ENCODE results near the gene CREB3L1. TPM values are rescaled to one million over a fixed set of nuclear protein-coding genes. Genes with fewer than 3 reads are reported as not detected.

The CREB3L1 gene
- polyA plus RNA-seq, 3 donors = 11.7 to 18.9 (median 16.6) TPM

GRCh38 chr11:46347637-46348311, 70.3 kb downstream of the CREB3L1 start:
- DNase-seq (ENCODE audit: extremely low read depth in 1 of 11, low read depth in 9 of 11, low spot score in 4 of 11) = no peak

GRCh38 chr11:46348566-46349401, 71.3 kb downstream of the CREB3L1 start:
- DNase-seq (ENCODE audit: extremely low read depth in 1 of 11, low read depth in 9 of 11, low spot score in 4 of 11) = no peak

DNA sequence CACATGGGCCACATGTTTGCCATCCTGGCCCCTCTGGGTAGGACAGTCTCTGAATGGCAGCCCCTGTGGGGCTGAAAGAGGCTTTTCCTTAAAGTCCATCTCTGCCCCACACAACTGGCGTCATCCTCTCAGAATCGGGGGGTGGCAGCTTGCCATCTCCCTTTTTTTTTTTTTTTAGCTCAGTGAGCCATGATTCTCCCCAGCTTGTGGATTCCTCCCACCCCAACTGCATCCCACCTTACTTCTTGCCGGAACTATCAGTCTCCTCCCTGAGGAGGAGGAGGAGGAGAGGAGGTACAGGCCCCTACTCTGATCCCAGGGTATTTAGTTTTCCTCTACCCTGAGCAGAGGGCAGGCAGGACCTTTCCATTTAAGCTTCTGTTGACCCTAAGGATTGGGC, 73.2 kb downstream of the CREB3L1 start:
- no peak for DNase-seq (ENCODE audit: extremely low read depth in 1 of 11, low read depth in 9 of 11, low spot score in 4 of 11)

- DNase-seq (ENCODE audit: extremely low read depth in 1 of 11, low read depth in 9 of 11, low spot score in 4 of 11) = no peak
Measured at GRCh38 chr11:46351148-46351547, 73.7 kb downstream of the CREB3L1 start.

DNA sequence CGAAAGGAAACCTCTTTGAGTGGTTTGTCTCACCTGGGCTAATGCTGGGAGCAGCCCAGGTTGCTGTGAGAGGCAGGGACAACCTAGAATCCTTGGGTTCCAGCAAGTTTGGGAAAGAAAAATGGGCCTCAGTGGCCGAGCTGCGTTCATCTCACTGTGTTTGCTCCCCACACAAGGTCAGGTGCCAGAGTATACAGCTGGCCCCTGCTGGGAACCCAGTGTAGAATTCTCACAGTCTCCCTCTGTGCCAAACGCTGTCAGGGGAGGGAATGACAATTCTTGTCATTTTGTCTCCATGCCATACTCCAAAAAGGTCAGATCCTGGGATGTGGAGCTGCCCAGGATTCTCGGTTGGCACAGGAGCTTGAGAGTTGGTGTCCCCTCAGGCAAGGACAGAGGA, 74.1 kb downstream of the CREB3L1 start:
- no peak for DNase-seq (ENCODE audit: extremely low read depth in 1 of 11, low read depth in 9 of 11, low spot score in 4 of 11)

DNA sequence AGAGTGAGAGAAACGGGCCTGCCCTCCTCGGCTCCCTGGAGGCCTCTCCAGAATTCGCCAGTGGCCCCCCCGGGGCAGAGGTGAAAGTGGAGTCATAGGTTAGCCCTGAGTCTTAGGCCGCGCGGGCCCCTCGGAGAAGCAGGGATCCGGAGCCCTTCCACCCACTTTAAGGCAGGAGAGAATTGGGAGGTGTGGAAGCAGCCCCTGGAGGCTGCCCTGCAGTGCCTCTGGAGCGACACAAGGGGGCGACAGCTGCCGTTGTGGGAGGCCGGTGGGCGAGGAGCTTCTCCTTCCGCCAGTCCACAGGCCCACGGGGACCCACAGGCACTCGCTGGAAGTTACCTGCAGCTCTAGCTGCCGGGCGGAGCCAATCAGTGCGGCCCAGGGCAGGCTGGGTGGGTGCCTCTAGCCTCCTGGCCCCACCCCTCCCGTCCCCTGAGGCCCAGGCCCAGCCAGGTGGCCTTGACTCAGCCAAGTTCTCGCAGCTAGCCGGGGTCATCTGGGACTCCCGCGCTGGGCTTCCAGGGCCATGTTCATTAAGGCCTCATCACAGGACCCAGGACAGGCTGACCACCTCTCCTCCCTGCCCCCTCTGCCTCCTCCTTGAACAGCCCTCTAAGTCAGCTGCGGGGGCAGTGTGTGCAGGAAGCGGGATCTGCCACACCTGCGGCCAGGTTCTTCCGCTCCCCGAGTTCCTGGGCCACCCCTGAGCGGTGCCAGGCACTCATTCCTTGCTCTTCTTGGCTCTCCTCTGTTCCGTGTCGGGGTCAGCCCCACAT, 74.8 kb downstream of the CREB3L1 start:
- no peak for DNase-seq (ENCODE audit: extremely low read depth in 1 of 11, low read depth in 9 of 11, low spot score in 4 of 11)

DNA sequence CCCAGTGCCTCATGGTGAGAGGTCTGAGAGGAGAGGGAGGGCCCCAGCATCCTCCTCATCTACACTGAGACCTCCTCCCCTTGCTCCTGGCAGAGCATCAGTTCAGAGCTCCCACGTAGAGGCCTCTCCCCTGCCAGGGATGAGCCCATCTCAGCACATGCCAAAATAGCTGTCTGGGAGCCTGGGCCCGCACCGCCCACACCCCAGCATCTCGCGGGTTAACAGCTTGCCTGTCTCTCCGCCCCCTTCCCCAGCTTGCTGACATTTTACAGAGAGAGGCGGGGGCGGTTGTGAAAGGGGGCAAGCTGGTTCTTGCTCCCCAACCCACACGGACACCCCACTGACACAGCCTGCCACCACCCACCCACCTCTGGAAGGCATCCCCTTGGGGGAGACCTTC, 76.2 kb downstream of the CREB3L1 start:
- no peak for DNase-seq (ENCODE audit: extremely low read depth in 1 of 11, low read depth in 9 of 11, low spot score in 4 of 11)

DNA sequence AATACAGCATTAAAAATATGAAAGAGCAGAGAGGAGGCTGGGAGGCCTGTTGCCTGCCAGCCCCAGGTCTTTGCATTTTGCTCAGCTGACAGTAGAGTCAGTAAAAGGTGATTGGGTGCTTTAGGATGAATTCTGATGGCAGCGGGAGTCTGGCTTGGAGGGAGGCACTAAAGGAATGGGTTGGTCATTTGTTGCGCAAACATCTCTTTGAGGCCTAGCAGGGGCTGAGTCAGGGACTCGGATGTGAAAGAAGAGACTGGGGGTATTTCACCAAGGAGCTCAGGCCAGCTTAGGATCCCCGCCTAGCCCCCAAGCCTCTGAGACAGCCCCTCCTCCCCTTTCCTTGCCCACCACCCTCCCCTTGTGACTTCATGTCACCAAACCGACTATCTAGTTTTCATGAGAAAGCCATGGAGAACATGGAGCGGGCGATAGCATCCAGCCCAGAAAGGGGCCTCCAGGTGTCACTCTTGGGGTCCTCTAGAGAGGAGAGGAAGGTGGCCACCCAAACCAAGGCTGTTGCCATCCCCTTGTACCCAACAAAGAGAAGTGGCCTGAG, 79.5 kb downstream of the CREB3L1 start:
- DNase-seq (ENCODE audit: extremely low read depth in 1 of 11, low read depth in 9 of 11, low spot score in 4 of 11) = no peak

- no peak for DNase-seq (ENCODE audit: extremely low read depth in 1 of 11, low read depth in 9 of 11, low spot score in 4 of 11)
Measured at GRCh38 chr11:46357483-46357936, 80.0 kb downstream of the CREB3L1 start.

- DNase-seq (ENCODE audit: extremely low read depth in 1 of 11, low read depth in 9 of 11, low spot score in 4 of 11) = no peak
Measured at GRCh38 chr11:46359953-46360352, 82.5 kb downstream of the CREB3L1 start.

DNA sequence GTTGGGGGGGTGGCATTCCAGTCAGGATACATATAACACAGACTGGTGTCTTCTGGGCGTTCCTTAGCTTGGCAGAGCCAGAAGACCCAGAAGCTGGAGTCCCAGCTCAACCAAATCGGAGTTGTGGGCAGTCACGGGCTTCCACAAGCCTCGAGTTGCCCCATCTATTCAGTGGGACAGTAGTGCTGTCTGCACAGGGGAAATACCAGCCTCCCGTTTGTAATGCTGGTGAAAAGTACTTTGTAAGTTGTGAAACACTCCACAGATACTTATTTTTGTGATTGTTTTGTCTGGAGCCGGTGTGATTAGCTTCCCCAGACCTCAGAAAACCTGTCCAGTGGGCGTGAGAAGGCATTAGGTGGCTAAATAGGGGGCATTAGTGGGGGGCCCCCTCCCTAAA, 83.4 kb downstream of the CREB3L1 start:
- no peak for DNase-seq (ENCODE audit: extremely low read depth in 1 of 11, low read depth in 9 of 11, low spot score in 4 of 11)

DNA sequence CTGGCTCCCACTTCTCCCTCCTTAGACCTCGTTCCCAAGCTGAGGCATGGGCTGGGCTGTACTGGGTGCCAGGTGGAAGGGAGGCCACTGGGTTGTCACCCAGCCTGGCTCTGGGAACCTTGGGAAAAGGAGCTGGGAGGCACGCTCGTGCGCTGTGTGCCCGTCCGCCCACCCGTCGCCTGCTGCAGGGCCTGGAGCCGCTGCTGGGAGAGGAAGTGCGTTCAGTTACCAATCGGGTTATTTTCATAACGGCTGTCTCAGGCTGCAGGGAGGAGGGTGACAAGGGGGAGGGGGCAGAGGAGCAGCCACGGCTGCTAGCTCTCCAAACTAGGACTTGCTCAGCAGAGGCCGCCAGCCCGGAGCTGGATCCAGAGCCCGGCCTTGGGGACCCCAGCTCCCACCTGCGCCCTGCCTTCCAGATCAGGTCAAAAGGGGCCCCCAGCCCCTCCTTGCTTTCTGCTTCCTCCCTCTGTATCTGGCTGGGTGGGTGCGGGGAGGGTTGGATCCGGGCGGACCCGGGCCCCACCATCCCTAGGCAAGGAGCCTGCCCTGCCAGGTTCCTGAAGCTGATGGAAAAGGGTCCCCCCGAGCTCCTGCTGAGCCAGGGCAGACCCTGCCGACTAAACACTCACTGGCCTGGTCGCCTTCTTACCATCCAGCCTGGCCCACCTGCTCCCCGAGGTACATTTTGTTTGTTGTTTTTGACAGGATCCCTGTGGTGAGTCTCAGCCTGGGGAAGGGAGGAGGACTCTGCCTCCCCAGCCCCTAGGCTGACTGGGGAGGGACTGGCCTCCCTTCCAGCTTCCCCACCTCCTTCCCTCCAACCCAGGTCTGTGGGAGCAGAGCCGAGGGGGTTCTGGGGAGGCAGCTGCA, 84.1 kb downstream of the CREB3L1 start:
- DNase-seq (ENCODE audit: extremely low read depth in 1 of 11, low read depth in 9 of 11, low spot score in 4 of 11) = peak in 2 of 11 donors; percentile 59 to 71

- DNase-seq (ENCODE audit: extremely low read depth in 1 of 11, low read depth in 9 of 11, low spot score in 4 of 11) = no peak
Measured at GRCh38 chr11:46362156-46363030, 84.9 kb downstream of the CREB3L1 start.

- DNase-seq (ENCODE audit: extremely low read depth in 1 of 11, low read depth in 9 of 11, low spot score in 4 of 11) = no peak
Measured at GRCh38 chr11:46363031-46363407, 85.6 kb downstream of the CREB3L1 start.

GRCh38 chr11:46363455-46364005, 86.1 kb downstream of the CREB3L1 start:
- no peak for DNase-seq (ENCODE audit: extremely low read depth in 1 of 11, low read depth in 9 of 11, low spot score in 4 of 11)

GRCh38 chr11:46364056-46364455, 86.6 kb downstream of the CREB3L1 start:
- no peak for DNase-seq (ENCODE audit: extremely low read depth in 1 of 11, low read depth in 9 of 11, low spot score in 4 of 11)

DNA sequence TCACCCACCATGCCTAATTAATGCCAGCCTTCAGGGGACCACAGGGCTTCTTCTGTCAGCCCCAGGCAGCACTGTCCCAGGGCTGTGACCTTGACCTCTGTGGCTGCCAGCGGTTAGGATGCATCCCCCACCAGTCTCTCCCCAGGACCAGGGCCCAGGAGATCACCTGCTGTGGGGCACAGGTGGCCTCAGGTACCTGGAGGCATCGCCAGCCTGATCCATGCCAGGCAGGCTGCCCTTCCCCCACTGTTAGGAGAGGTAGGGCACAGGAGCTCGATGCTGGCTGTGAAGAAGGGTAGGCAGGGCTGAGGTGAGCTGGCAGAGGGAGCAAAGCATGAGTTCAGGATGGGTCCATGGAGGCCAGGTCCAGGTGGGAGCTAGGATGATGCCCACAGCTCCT, 87.3 kb downstream of the CREB3L1 start:
- DNase-seq (ENCODE audit: extremely low read depth in 1 of 11, low read depth in 9 of 11, low spot score in 4 of 11) = no peak
